Mesothelial cell of epicardium (in vitro differentiated cells): ENCODE measurements around the gene FBXO7. TPM values are rescaled to one million over a fixed set of nuclear protein-coding genes. Genes with fewer than 3 reads are reported as not detected.

Source experiments
- DNase-seq, 2 experiments: peaks; one replicate each; pipeline ENCODE4 v3.0.0; 2021; ENCODE audit warnings: low spot score in 2 of 2; ENCODE audit not compliant: unreplicated experiment in 2 of 2
- H3K27ac Mint-ChIP-seq: 2 replicates; pipeline ENCODE4 v1.8.0; 2021; ENCODE audit warnings: mixed read lengths
- H3K27me3 Mint-ChIP-seq: 2 replicates; pipeline ENCODE4 v1.8.0; 2021; ENCODE audit warnings: low read depth, mixed read lengths
- H3K36me3 Mint-ChIP-seq: 2 replicates; pipeline ENCODE4 v1.8.0; 2021; ENCODE audit warnings: mixed read lengths
- H3K4me1 Mint-ChIP-seq: 2 replicates; pipeline ENCODE4 v1.8.0; 2021; ENCODE audit warnings: mixed read lengths
- H3K4me3 Mint-ChIP-seq: 2 replicates; pipeline ENCODE4 v1.8.0; 2021; ENCODE audit warnings: mild to moderate bottlenecking, moderate library complexity, mixed read lengths
- H3K9me3 Mint-ChIP-seq: 2 replicates; pipeline ENCODE4 v1.8.0; 2021; ENCODE audit warnings: mixed read lengths
- total RNA-seq: library from RNA; stranded (reverse); gene quantifications from 3 replicates; pipeline ENCODE4 v1.2.1, GENCODE V29; 2021
- TF ChIP-seq, protein P1 (sequence below): fragments of 200-600 bp; sonication (generic); IDR thresholded peaks from one replicate; pipeline ENCODE4 v1.5.0; 2021; ENCODE audit warnings: antibody characterized with exemption; ENCODE audit not compliant: unreplicated experiment

FBXO7 gene
- total RNA-seq, 1 donor from 2014 or later = 86.7 TPM

DNA sequence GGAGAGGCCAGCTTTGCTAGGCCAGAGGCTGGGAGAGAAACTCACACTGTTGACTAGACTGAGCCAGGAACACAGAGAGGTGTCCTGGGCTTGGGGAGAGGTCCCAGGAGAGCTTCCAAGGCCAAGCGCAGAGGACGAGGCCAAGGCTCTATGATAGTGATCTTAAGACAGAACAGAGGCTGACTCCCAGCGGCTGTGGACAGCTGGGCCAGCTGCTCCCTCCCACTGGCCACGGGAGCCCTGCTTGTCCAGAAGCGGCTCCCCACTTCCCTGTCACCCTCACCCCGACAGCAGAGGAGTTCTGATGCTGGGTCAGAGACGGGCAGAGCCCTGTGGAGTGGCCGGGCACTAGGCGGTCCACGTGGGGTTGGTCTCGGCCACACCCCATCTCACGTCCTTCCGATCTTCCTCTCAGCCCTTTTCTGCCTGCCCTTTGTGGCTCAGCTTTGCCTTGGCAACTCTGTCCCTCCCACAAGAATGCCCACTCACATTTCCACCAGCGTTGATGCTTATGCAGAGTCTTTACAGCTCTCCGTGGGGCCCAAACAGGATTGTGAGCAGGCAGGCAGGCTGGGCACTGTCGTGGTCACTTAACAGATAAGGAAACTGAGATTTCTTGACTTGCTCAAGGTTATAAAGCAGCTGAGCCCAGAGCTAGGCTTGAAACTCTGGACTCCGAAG, 68.2 kb downstream of the FBXO7 start:
- H3K27ac Mint-ChIP-seq = no peak overlapping the region
- TF ChIP-seq, protein P1, sequence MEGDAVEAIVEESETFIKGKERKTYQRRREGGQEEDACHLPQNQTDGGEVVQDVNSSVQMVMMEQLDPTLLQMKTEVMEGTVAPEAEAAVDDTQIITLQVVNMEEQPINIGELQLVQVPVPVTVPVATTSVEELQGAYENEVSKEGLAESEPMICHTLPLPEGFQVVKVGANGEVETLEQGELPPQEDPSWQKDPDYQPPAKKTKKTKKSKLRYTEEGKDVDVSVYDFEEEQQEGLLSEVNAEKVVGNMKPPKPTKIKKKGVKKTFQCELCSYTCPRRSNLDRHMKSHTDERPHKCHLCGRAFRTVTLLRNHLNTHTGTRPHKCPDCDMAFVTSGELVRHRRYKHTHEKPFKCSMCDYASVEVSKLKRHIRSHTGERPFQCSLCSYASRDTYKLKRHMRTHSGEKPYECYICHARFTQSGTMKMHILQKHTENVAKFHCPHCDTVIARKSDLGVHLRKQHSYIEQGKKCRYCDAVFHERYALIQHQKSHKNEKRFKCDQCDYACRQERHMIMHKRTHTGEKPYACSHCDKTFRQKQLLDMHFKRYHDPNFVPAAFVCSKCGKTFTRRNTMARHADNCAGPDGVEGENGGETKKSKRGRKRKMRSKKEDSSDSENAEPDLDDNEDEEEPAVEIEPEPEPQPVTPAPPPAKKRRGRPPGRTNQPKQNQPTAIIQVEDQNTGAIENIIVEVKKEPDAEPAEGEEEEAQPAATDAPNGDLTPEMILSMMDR = no peak
- H3K36me3 Mint-ChIP-seq = no peaks in the 10 kb centered on the region
- H3K4me3 Mint-ChIP-seq = no peak overlapping the region
- DNase-seq = no peak
- H3K9me3 Mint-ChIP-seq = peaks cover 5% of the 10 kb centered on the region
- peaks cover 18% of the 10 kb centered on the region for H3K4me1 Mint-ChIP-seq
- H3K27me3 Mint-ChIP-seq = peaks cover 2% of the 10 kb centered on the region

DNA sequence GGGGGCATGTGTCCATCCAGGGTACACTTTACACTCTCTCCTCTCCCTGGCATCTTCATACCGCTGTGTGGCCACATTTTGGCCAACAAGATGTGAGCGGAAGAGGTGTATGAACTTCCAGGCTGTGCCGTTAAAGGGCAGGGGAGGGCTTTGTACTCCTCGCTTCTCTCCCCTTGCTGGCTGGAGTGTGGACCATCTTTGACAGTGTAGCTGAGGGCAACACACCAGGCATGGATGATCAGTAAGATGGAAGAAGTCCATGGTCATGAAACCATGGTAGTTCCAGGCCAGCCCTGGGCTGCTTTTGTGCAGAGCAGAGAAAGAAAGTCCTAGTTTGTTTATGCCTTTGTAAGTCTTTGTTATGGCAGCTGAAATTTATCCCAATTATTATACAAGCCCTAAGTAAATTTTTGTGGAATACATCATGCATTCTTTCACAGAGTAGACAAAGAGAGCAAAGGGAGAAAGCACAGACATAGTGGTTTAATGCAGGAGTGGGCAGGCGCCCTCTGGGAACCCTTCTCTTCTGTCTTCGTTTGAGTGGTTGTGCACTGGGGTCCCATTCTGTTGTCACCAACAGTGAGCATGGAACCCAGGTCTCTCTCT, 70.4 kb downstream of the FBXO7 start:
- Mint-ChIP-seq H3K27me3 (peaks cover 3% of the 10 kb centered on the region), H3K4me3 (no peak overlapping the region), H3K36me3 (no peaks in the 10 kb centered on the region), H3K9me3 (no peaks in the 10 kb centered on the region), H3K4me1 (peaks cover 2% of the 10 kb centered on the region), H3K27ac (no peak overlapping the region)
- DNase-seq = no peak
- TF ChIP-seq, protein P1 = no peak

DNA sequence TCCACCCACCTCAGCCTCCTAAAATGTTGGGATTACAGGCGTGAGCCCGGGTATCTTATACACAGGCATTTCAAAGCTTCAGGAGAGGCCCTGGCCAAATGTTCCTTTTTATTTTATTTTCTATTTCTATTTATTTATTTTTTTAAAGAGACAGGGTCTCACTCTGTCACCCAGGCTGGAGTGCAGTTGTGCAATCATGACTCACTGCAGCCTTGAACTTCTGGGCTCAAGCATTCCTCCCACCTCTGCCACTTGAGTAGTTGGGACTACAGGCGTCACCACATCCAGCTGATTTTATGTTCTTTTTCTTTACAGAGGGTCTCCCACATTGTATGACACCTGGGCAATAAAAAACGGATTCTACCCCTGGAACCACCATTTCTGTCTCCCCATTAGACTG, 71.2 kb downstream of the FBXO7 start:
- DNase-seq = no peak
- no peaks in the 10 kb centered on the region for H3K36me3 Mint-ChIP-seq
- no peak overlapping the region for H3K4me3 Mint-ChIP-seq
- H3K4me1 Mint-ChIP-seq = peaks cover 2% of the 10 kb centered on the region
- TF ChIP-seq, protein P1 = no peak
- H3K27me3 Mint-ChIP-seq = peaks cover 3% of the 10 kb centered on the region
- no peak overlapping the region for H3K27ac Mint-ChIP-seq
- peaks cover 3% of the 10 kb centered on the region for H3K9me3 Mint-ChIP-seq

DNA sequence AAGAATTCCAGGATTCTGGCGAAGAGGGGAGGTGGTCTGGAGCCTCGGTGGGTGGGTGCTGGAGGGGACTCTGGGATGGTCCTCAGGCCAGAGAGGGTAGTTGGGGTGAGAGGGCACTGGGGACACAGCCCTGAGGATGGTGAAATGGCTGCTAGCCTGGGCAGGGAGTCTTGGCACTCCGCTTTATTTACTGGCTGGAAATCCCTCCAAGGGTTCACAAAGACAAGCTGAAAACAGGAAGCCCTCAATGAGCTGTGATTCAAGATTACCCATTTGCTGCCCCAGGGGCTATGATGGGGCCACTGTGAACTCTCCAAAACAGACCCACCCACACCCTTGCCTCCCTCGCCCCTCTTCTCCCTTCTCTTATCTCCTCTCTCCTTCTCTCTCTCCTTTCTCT, 71.9 kb downstream of the FBXO7 start:
- H3K9me3 Mint-ChIP-seq = peaks cover 4% of the 10 kb centered on the region

DNA sequence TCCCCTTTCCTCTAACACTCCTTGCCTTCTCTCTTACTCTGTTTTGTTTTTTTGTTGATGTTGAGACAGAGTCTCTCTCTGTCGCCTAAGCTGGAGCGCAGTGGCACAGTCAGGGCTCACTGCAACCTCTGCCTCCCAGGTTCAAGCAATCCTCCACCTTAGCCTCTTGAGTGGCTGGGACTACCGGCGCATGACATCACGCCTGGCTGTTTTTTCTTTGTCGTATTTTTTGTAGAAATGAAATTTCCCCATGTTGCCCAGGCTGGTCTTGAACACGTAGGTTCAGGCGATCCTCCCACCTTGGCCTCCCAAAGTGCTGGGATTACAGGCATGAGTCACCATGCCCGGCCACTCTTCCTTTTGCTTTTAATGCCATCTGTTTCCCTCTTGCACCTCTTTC, 72.3 kb downstream of the FBXO7 start:
- Mint-ChIP-seq H3K4me3 (no peak overlapping the region), H3K27me3 (peaks cover 3% of the 10 kb centered on the region), H3K27ac (no peak overlapping the region), H3K9me3 (peaks cover 4% of the 10 kb centered on the region), H3K4me1 (peaks cover 2% of the 10 kb centered on the region), H3K36me3 (no peaks in the 10 kb centered on the region)
- DNase-seq = no peak
- TF ChIP-seq, protein P1 = no peak

More for the DNA sequence above, 71.9 kb downstream of the FBXO7 start:
- no peak for DNase-seq
- H3K4me3 Mint-ChIP-seq = no peak overlapping the region
- no peak overlapping the region for H3K27ac Mint-ChIP-seq
- H3K27me3 Mint-ChIP-seq = peaks cover 3% of the 10 kb centered on the region
- TF ChIP-seq, protein P1 = no peak
- no peaks in the 10 kb centered on the region for H3K36me3 Mint-ChIP-seq
- peaks cover 2% of the 10 kb centered on the region for H3K4me1 Mint-ChIP-seq
